ENCODE data around the gene HPSE2. TPM values are rescaled to one million over a fixed set of nuclear protein-coding genes. Genes with fewer than 3 reads are reported as not detected.

The HPSE2 gene
- polyA plus RNA-seq, 1 of the 3 experiments (the other 2 are of a cell fraction): not detected

DNA sequence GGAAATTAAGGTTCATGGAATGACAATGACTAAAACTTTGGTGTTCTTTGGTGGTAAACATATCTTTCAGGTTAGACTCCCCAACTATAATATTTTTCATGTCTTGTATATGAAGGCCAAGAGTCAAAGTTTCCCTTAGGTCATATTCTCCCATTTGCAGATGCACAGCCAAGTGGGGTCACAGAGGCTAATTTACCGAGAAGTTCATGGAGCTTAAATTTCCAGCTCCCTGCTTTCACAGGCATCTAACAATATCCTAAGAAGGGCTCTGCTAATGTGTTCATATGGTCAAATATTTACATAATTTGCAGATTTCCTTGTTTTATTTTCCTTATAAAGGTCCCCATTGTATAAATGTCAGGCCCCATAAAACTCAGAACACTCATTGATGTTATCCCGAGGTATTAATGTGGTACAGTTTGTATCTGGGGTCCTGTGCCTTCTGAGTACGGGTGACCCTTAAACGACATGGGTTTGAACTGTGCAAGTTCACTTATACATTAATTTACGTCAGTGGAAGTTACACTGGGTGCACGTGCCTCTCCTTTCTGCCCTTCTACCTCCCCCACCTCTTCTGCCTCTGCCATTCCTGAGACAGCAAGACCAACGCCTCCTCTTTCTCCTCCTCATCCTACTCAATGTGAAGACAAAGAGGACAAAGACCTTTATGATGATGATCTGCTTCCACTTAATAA, 603.0 kb downstream of the HPSE2 start:
- POLR2A ChIA-PET: no interaction called here
- Histone ChIP-seq H3K36me3 (replicated peaks in 1 of 2; ENCODE audit: control insufficient read depth in 1 of 2, insufficient read depth in 2 of 2, low read length in 1 of 2) (no peaks in the 10 kb centered on the region), H3K4me1 (ENCODE audit: control insufficient read depth in 1 of 2, insufficient read depth in 2 of 2, low read depth in 1 of 2, low read length in 1 of 2) (no peaks in the 10 kb centered on the region), H3K27me3 (ENCODE audit: insufficient read depth) (no peaks in the 10 kb centered on the region), H2AFZ (ENCODE audit: low read depth) (no peak overlapping the region), H3K4me2 (no peak overlapping the region), H3K79me2 (ENCODE audit: insufficient read depth) (no peaks in the 10 kb centered on the region), H3F3A (replicated peaks; ENCODE audit: insufficient read depth) (no peaks in the 10 kb centered on the region), H4K20me1 (ENCODE audit: insufficient read depth) (no peaks in the 10 kb centered on the region), H3K9me3 (no peaks in the 10 kb centered on the region), H3K9ac (no peak overlapping the region), H3K4me3 (ENCODE audit: low read depth in 2 of 2, low read length in 1 of 2) (no peak overlapping the region), H3K9me2 (no peaks in the 10 kb centered on the region), H3K27ac (ENCODE audit: low read depth in 2 of 2, low read length in 1 of 2) (no peak overlapping the region)
- DNase-seq: no peak
- CTCF ChIA-PET: no interaction called here
- WGBS (ENCODE audit: low lambda C conversion rate): 2% methylated on average over 7 of the region's 7 CpGs
- TF ChIP-seq RCOR1 (IDR thresholded peaks at IDR 0.05; ENCODE audit: low read length) (no peak), USF1 (IDR thresholded peaks at IDR 0.05; ENCODE audit: borderline replicate concordance, low read depth) (no peak)
- TF ChIP-seq, protein P1, sequence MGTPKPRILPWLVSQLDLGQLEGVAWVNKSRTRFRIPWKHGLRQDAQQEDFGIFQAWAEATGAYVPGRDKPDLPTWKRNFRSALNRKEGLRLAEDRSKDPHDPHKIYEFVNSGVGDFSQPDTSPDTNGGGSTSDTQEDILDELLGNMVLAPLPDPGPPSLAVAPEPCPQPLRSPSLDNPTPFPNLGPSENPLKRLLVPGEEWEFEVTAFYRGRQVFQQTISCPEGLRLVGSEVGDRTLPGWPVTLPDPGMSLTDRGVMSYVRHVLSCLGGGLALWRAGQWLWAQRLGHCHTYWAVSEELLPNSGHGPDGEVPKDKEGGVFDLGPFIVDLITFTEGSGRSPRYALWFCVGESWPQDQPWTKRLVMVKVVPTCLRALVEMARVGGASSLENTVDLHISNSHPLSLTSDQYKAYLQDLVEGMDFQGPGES (IDR thresholded peaks at IDR 0.05; ENCODE audit: low read depth, low read length): no peak

DNA sequence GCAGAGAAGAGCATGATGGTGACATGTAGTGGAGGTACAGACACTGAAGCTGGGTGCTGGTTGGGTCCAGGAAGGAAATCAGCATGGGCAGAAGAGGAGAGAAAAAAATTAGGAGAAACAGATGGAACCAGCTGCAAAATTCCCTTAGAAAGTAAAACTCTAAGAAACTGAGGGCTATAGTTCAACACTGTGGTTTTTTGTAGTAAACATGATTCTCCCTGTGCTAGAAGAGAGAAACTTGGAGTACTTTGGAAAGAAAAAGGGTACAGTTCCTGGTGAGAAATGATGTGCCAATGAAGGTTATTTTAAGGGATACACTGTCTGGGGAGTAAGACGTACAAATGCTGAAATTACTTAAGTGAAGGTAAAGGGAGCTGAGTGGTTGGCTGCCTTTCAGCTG, 607.4 kb downstream of the HPSE2 start:
- ChIA-PET POLR2A (no interaction called here), CTCF (no interaction called here)
- Histone ChIP-seq H3F3A (replicated peaks; ENCODE audit: insufficient read depth) (no peaks in the 10 kb centered on the region), H3K4me2 (no peak overlapping the region), H3K9me3 (no peaks in the 10 kb centered on the region), H3K4me3 (ENCODE audit: low read depth in 2 of 2, low read length in 1 of 2) (no peak overlapping the region), H3K9ac (no peak overlapping the region), H2AFZ (ENCODE audit: low read depth) (no peak overlapping the region), H3K79me2 (ENCODE audit: insufficient read depth) (no peaks in the 10 kb centered on the region), H3K9me2 (no peaks in the 10 kb centered on the region), H3K36me3 (replicated peaks in 1 of 2; ENCODE audit: control insufficient read depth in 1 of 2, insufficient read depth in 2 of 2, low read length in 1 of 2) (no peaks in the 10 kb centered on the region), H3K4me1 (ENCODE audit: control insufficient read depth in 1 of 2, insufficient read depth in 2 of 2, low read depth in 1 of 2, low read length in 1 of 2) (no peaks in the 10 kb centered on the region), H3K27me3 (ENCODE audit: insufficient read depth) (no peaks in the 10 kb centered on the region), H4K20me1 (ENCODE audit: insufficient read depth) (no peaks in the 10 kb centered on the region), H3K27ac (ENCODE audit: low read depth in 2 of 2, low read length in 1 of 2) (no peak overlapping the region)
- WGBS (ENCODE audit: low lambda C conversion rate): 8% methylated on average over 1 of the region's 1 CpG
- DNase-seq: no peak
- TF ChIP-seq JUND (IDR thresholded peaks at IDR 0.05) (no peak), RCOR1 (IDR thresholded peaks at IDR 0.05; ENCODE audit: low read length) (no peak), TAF1 (IDR thresholded peaks at IDR 0.05; ENCODE audit: borderline replicate concordance, low read depth, low read length) (no peak), EP300 (IDR thresholded peaks at IDR 0.05; ENCODE audit: borderline replicate concordance in 1 of 2, low read depth in 1 of 2, low read length in 1 of 2) (no peak), MAX (IDR thresholded peaks at IDR 0.05; ENCODE audit: low read depth) (no peak), MXI1 (IDR thresholded peaks at IDR 0.05; ENCODE audit: low read depth, low read length) (no peak), USF1 (IDR thresholded peaks at IDR 0.05; ENCODE audit: borderline replicate concordance, low read depth) (no peak), SIN3A (IDR thresholded peaks at IDR 0.05; ENCODE audit: borderline replicate concordance, low read depth, low read length) (no peak), EZH2phosphoT487 (IDR thresholded peaks at IDR 0.05; ENCODE audit: borderline replicate concordance, low read depth) (no peak), GATA2 (CRISPR knock-in tag; IDR thresholded peaks at IDR 0.05) (no peak)
- TF ChIP-seq, protein P2, sequence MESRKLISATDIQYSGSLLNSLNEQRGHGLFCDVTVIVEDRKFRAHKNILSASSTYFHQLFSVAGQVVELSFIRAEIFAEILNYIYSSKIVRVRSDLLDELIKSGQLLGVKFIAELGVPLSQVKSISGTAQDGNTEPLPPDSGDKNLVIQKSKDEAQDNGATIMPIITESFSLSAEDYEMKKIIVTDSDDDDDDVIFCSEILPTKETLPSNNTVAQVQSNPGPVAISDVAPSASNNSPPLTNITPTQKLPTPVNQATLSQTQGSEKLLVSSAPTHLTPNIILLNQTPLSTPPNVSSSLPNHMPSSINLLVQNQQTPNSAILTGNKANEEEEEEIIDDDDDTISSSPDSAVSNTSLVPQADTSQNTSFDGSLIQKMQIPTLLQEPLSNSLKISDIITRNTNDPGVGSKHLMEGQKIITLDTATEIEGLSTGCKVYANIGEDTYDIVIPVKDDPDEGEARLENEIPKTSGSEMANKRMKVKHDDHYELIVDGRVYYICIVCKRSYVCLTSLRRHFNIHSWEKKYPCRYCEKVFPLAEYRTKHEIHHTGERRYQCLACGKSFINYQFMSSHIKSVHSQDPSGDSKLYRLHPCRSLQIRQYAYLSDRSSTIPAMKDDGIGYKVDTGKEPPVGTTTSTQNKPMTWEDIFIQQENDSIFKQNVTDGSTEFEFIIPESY (IDR thresholded peaks at IDR 0.05; ENCODE audit: borderline replicate concordance, low read depth): no peak
- TF ChIP-seq, protein P3, sequence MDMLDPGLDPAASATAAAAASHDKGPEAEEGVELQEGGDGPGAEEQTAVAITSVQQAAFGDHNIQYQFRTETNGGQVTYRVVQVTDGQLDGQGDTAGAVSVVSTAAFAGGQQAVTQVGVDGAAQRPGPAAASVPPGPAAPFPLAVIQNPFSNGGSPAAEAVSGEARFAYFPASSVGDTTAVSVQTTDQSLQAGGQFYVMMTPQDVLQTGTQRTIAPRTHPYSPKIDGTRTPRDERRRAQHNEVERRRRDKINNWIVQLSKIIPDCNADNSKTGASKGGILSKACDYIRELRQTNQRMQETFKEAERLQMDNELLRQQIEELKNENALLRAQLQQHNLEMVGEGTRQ (IDR thresholded peaks at IDR 0.05; ENCODE audit: borderline replicate concordance, low read depth, low read length): no peak
- TF ChIP-seq, protein P4, sequence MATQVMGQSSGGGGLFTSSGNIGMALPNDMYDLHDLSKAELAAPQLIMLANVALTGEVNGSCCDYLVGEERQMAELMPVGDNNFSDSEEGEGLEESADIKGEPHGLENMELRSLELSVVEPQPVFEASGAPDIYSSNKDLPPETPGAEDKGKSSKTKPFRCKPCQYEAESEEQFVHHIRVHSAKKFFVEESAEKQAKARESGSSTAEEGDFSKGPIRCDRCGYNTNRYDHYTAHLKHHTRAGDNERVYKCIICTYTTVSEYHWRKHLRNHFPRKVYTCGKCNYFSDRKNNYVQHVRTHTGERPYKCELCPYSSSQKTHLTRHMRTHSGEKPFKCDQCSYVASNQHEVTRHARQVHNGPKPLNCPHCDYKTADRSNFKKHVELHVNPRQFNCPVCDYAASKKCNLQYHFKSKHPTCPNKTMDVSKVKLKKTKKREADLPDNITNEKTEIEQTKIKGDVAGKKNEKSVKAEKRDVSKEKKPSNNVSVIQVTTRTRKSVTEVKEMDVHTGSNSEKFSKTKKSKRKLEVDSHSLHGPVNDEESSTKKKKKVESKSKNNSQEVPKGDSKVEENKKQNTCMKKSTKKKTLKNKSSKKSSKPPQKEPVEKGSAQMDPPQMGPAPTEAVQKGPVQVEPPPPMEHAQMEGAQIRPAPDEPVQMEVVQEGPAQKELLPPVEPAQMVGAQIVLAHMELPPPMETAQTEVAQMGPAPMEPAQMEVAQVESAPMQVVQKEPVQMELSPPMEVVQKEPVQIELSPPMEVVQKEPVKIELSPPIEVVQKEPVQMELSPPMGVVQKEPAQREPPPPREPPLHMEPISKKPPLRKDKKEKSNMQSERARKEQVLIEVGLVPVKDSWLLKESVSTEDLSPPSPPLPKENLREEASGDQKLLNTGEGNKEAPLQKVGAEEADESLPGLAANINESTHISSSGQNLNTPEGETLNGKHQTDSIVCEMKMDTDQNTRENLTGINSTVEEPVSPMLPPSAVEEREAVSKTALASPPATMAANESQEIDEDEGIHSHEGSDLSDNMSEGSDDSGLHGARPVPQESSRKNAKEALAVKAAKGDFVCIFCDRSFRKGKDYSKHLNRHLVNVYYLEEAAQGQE (IDR thresholded peaks at IDR 0.05; ENCODE audit: low read depth, low read length): no peak

Data from SK-N-SH (cell line).